Right lobe of liver (tissue), 4 donors: ENCODE results near the gene AMPH.

Experiments used
- CTCF ChIP-seq, 4 donors: fragments of 200-600 bp in 3 of 4; fragments of 450-650 bp in 1 of 4; IDR thresholded peaks; one replicate each; pipeline versions ENCODE4 v1.5.1 to v1.8.0; 2016 to 2022; ENCODE audit warnings: antibody characterized with exemption in 4 of 4, mild to moderate bottlenecking in 2 of 4
- POLR2A ChIP-seq: fragments of 450-650 bp; IDR thresholded peaks from one replicate; pipeline ENCODE4 v1.6.1; 2017; ENCODE audit warnings: antibody characterized with exemption, mild to moderate bottlenecking
- donor health status: DM: no; HTN: no; CAD: no.
- donor health status: DM: no; HTN: no; CAD: no.
- donor health status: DM: no; HTN: yes; CAD: no.

GRCh38 chr7:38673795-38674194 lies 42.6 kb upstream of the AMPH start:
- TF ChIP-seq POLR2A (no peak), CTCF (IDR thresholded peaks at IDR 0.05) (no peak)
